Adrenal gland (tissue), 12 donors: ENCODE measurements around the gene VEGFB. TPM values are rescaled to one million over a fixed set of nuclear protein-coding genes. Genes with fewer than 3 reads are reported as not detected.

ENCODE experiments used
- DNase-seq, 7 donors: peaks; one replicate each; pipeline ENCODE4 v3.0.0-alpha.2; 2019 to 2020
- H3K27ac ChIP-seq, 5 donors: fragments of 200-600 bp; sonication (generic) in 4 of 5; 1 replicate in 3 of 5; 2 replicates in 2 of 5; pipeline versions ENCODE4 v1.5.1 to v1.8.0; 2016 to 2020; ENCODE audit warnings: mild to moderate bottlenecking in 1 of 5
- H3K27me3 ChIP-seq: fragments of 200-600 bp; 2 replicates; pipeline ENCODE4 v1.8.0; 2021
- H3K36me3 ChIP-seq, 2 donors: fragments of 200-600 bp; replicated peaks in 1 of 2; 1 replicate in 1 of 2; 2 replicates in 1 of 2; pipeline versions ENCODE4 v1.5.1 to v1.8.0; 2018 to 2022
- H3K4me1 ChIP-seq, 2 donors: fragments of 200-600 bp; replicated peaks in 1 of 2; 1 replicate in 1 of 2; 2 replicates in 1 of 2; pipeline versions ENCODE4 v1.5.1 to v1.8.0; 2018 to 2021
- H3K4me3 ChIP-seq, 4 donors: fragments of 200-600 bp; sonication (generic) in 3 of 4; one replicate each; pipeline ENCODE4 v1.5.1; 2016 to 2018
- H3K9me3 ChIP-seq, 3 donors: fragments of 200-600 bp; sonication (generic) in 1 of 3; replicated peaks in 1 of 3; 1 replicate in 2 of 3; 2 replicates in 1 of 3; pipeline versions ENCODE4 v1.5.1 to v1.8.0; 2016 to 2021
- POLR2A ChIP-seq, 2 donors: fragments of 450-650 bp; IDR thresholded peaks; one replicate each; pipeline ENCODE4 v1.6.1; 2017; ENCODE audit warnings: antibody characterized with exemption in 2 of 2, mild to moderate bottlenecking in 2 of 2, moderate library complexity in 1 of 2
- WGBS, 4 donors: extraction: QIAGEN DNeasy Blood & Tissue Kit in 2 of 4; methylation state at CpG; one replicate each; pipeline versions ENCODE4 v1.1.5 to v1.1.7; 2013 to 2017; 5-methylcytosine and 5-hydroxymethylcytosine counted together
- intact Hi-C, 2 donors: fragments of 100-400 bp; cut with DNase I; formaldehyde crosslinking; loops; one replicate each; pipeline versions ENCODE4 v1.14.1 to v1.15.0; 2022 to 2023
- polyA plus RNA-seq, 3 donors: library from polyadenylated mRNA; stranded (reverse); fragments of 200-250 nt in 2 of 3; fragments of 350-450 nt in 1 of 3; fragmentation: Illumina TruSeq in 1 of 3; extraction: RNeasy Lipid Tissue Mini Kit (QIAGEN cat#74804) in 1 of 3; gene quantifications; one replicate each; pipeline ENCODE4 v1.2.3, GENCODE V29; 2013 to 2014
- total RNA-seq, 9 donors: library from RNA; depleted of rRNA in 4 of 9; stranded (reverse); fragments of >200 nt in 4 of 9; fragments of 120-200 nt in 1 of 9; fragmentation: NEBNext Ultra II Directional in 1 of 9; extraction: Animal tissue kit (Norgen Biotek cat#: 25700) in 1 of 9; gene quantifications; one replicate each; pipeline versions ENCODE4 v1.1.0 to v1.2.4, GENCODE V29; 2013 to 2023
- TF ChIP-seq, protein P1 (sequence below), 6 experiments: fragments of 450-650 bp in 4 of 6; fragments of 200-600 bp in 2 of 6; sonication (generic) in 1 of 6; IDR thresholded peaks; 1 replicate in 5 of 6; 2 replicates in 1 of 6; pipeline versions ENCODE4 v1.5.1 to v1.8.0; 2016 to 2021; ENCODE audit warnings: antibody characterized with exemption in 6 of 6, mild to moderate bottlenecking in 2 of 6, moderate library complexity in 1 of 6
- donor health status: healthy with polysubstance abuse.
- donor health status: Bipolar disorder and iron deficiency.
- donor health status: DM: yes; HTN: yes; CAD: no.
- donor health status: DM: no; HTN: no; CAD: no.
- donor health status: DM: no; HTN: no; CAD: no.
- donor health status: DM: yes; HTN: yes; CAD: no.

The VEGFB gene
- total and polyA plus RNA-seq, 12 donors, result 36.0 to 185 (median 134) TPM

DNA sequence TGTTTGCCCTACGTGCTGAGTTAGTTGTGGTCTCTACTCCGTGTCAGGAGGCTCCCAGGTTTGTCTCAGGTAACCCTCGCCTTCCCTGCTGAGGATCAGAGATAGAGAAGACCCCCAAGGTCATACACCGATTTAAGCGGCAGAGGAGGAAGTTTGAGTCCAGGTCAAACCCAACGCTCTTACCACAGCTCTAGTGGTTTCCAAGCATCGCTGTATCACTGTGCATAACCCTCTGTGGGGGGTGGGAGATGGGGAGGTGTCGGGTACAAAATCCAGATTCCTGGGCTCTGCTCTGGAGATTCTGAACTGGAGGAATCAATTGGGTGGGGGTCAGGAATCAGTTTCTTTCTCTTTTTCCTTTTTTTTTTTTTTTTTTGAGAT, 3.4 kb upstream of the VEGFB start:
- Histone ChIP-seq H3K27me3 (no peaks in the 10 kb centered on the region), H3K4me3 (peak overlapping the region in 3 of 4 donors; percentile 7 to 81 (median 70)), H3K36me3 (no peaks in the 10 kb centered on the region), H3K27ac (peak overlapping the region; percentile 19 to 96 (median 91)), H3K4me1 (peaks cover 16 to 52% of the 10 kb centered on the region in 2 donors), H3K9me3 (no peaks in the 10 kb centered on the region)
- TF ChIP-seq, protein P1, sequence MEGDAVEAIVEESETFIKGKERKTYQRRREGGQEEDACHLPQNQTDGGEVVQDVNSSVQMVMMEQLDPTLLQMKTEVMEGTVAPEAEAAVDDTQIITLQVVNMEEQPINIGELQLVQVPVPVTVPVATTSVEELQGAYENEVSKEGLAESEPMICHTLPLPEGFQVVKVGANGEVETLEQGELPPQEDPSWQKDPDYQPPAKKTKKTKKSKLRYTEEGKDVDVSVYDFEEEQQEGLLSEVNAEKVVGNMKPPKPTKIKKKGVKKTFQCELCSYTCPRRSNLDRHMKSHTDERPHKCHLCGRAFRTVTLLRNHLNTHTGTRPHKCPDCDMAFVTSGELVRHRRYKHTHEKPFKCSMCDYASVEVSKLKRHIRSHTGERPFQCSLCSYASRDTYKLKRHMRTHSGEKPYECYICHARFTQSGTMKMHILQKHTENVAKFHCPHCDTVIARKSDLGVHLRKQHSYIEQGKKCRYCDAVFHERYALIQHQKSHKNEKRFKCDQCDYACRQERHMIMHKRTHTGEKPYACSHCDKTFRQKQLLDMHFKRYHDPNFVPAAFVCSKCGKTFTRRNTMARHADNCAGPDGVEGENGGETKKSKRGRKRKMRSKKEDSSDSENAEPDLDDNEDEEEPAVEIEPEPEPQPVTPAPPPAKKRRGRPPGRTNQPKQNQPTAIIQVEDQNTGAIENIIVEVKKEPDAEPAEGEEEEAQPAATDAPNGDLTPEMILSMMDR (IDR thresholded peaks at IDR 0.05), result no peak
- TF ChIP-seq POLR2A (IDR thresholded peaks at IDR 0.05), result no peak
- intact Hi-C loops, result no loop called here
- DNase-seq, result peak in 1 of 7 donors; percentile 18
- 5 to 14% (median 6%) methylated on average over 5 to 8 of the region's 8 CpGs for WGBS, 4 donors

DNA sequence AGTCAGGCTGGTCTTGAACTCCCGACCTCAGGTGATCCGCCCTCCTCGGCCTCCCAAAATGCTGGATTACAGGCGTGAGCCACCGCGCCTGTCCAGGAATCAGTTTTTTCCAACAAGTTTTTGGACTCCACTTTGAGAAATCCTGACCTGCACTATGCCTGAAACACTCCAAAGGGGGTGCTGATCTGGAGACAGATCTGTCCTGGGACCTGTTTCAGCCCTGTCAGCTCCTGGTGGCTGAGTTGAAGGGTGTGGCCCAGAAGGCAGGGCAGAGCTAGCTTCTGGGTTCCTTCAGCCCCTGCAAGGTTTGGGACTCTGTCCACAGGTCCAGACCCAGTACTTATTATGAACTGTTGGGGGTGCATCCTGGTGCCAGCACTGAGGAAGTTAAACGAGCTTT, 2.8 kb upstream of the VEGFB start:
- no peaks in the 10 kb centered on the region for H3K9me3 ChIP-seq
- WGBS, 4 donors, result 86 to 88% (median 87%) methylated on average over 7 of the region's 7 CpGs
- peak overlapping the region in 1 of 5 donors; percentile 94 for H3K27ac ChIP-seq
- H3K36me3 ChIP-seq, result no peaks in the 10 kb centered on the region
- H3K4me3 ChIP-seq, result no peak overlapping the region
- H3K27me3 ChIP-seq, result no peaks in the 10 kb centered on the region
- intact Hi-C loops, result no loop called here
- TF ChIP-seq POLR2A (IDR thresholded peaks at IDR 0.05), result no peak
- TF ChIP-seq, protein P1 (IDR thresholded peaks at IDR 0.05), result no peak
- no peak for DNase-seq
- H3K4me1 ChIP-seq, result peaks cover 15 to 49% of the 10 kb centered on the region in 2 donors

DNA sequence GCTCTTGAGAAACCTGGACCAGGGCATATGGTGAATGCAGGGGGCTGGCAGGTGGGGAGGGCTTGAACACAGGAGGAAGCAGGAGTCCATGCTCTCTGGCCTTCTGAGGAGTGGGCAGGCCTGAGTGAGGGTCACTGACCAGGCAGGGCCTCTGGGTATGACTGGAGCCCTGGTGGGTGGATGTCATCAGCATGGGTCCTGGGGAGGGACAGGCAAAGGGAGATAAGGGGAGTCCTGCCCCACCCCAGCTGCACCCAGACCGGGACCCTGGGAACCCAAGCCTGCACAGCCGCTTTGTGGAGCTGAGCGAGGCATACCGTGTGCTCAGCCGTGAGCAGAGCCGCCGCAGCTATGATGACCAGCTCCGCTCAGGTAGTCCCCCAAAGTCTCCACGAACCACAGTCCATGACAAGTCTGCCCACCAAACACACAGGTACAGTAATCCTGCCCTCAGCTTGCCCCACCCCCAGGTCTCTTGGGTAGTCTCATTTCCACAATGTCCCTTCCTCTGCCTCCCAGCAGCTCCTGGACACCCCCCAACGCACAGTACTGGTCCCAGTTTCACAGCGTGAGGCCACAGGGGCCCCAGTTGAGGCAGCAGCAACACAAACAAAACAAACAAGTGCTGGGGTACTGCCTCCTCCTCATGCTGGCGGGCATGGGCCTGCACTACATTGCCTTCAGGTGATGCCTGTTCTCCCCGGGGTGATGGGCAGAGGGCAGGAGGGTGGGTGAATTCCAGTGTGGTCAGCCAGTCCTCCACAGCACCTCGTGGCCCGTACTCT, 2.0 kb upstream of the VEGFB start:
- Histone ChIP-seq H3K36me3 (peaks cover 0 to 4% of the 10 kb centered on the region in 2 donors), H3K27ac (peak overlapping the region in 1 of 5 donors; percentile 21), H3K9me3 (no peaks in the 10 kb centered on the region), H3K4me3 (no peak overlapping the region), H3K4me1 (peaks cover 6 to 41% of the 10 kb centered on the region in 2 donors), H3K27me3 (no peaks in the 10 kb centered on the region)
- WGBS, 4 donors, result 87 to 95% (median 88%) methylated on average over 8 to 15 of the region's 15 CpGs
- peak in 4 of 7 donors; percentile 20 to 31 (median 25) for DNase-seq
- intact Hi-C loops, result no loop called here
- TF ChIP-seq, protein P1 (IDR thresholded peaks at IDR 0.05), result no peak
- TF ChIP-seq POLR2A (IDR thresholded peaks at IDR 0.05), result no peak

DNA sequence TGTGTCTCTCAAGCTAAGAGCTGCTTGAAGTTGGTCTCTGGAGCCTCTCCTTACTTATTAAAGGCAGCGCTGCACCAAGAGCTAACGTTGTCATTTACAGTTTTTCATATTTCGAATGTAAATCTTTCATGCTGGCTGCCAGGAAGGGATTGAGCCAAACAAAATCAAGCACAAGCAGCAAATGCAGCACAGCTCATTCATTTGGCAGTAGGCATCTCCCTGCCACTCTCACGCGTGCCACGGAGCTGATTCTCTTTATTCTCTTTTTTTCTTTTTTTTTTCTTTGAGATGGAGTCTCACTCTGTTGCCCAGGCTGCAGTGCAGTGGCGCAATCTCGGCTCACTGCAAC, 1.4 kb upstream of the VEGFB start:
- H3K36me3 ChIP-seq, result peaks cover 0 to 9% of the 10 kb centered on the region in 2 donors
- H3K9me3 ChIP-seq, result no peaks in the 10 kb centered on the region
- intact Hi-C loops, result no loop called here
- H3K4me3 ChIP-seq, result no peak overlapping the region
- no peaks in the 10 kb centered on the region for H3K27me3 ChIP-seq
- 83 to 93% (median 87%) methylated on average over 8 of the region's 8 CpGs for WGBS, 4 donors
- TF ChIP-seq, protein P1 (IDR thresholded peaks at IDR 0.05), result no peak
- TF ChIP-seq POLR2A (IDR thresholded peaks at IDR 0.05), result no peak
- H3K27ac ChIP-seq, result no peak overlapping the region
- no peak for DNase-seq
- peaks cover 5 to 35% of the 10 kb centered on the region in 2 donors for H3K4me1 ChIP-seq
